Stimulated activated CD4-positive, alpha-beta T cell treated with anti-CD3 and anti-CD28 coated beads, Interleukin-4, amount 100 ng/mL, for 4 hours (primary cell): Measurements from ENCODE around the gene POP7.
"Not testable (repeated sequence)": the region's sequence is repeated elsewhere in the genome, so short reads cannot be mapped to it uniquely, and the experiment has no call there.

ENCODE experiments used
- DNase-seq, 2 experiments: peaks; one replicate each; pipeline ENCODE4 v3.0.0-alpha.2; 2020

POP7 gene

GRCh38 chr7:100705753-100706671 is at the start of gene POP7:
TSS of gene POP7 (plus strand) at chr7:100706121. CDS start at chr7:100706831, 710 bp downstream.
- peak; percentile 98 to 99 for DNase-seq

- not testable (repeated sequence) for DNase-seq
Observed at GRCh38 chr7:100662194-100662776, 43.6 kb upstream of the POP7 start.

- no peak for DNase-seq
Observed at GRCh38 chr7:100665168-100665726, 40.7 kb upstream of the POP7 start.

GRCh38 chr7:100667331-100668068 is 38.4 kb upstream of the POP7 start:
- DNase-seq: no peak

- no peak for DNase-seq
Observed at GRCh38 chr7:100668069-100668449, 37.9 kb upstream of the POP7 start.

- not testable (repeated sequence) for DNase-seq
Observed at GRCh38 chr7:100669106-100669505, 36.8 kb upstream of the POP7 start.

GRCh38 chr7:100670074-100670473 is 35.8 kb upstream of the POP7 start:
- no peak for DNase-seq

- no peak for DNase-seq
Observed at GRCh38 chr7:100671353-100672327, 34.3 kb upstream of the POP7 start.

- DNase-seq: peak; percentile 99
Observed at GRCh38 chr7:100673302-100673941, 32.5 kb upstream of the POP7 start, which contains the start of gene GNB2. TSS of gene GNB2 (plus strand) at chr7:100673740. CDS start at chr7:100676266, 2,526 bp downstream.

GRCh38 chr7:100673942-100674410 is 31.9 kb upstream of the POP7 start:
- peak in 1 of 2 experiments; percentile 50 for DNase-seq

- DNase-seq: no peak
Observed at GRCh38 chr7:100674411-100675104, 31.4 kb upstream of the POP7 start.

GRCh38 chr7:100675105-100675451 is 30.8 kb upstream of the POP7 start:
- no peak for DNase-seq

GRCh38 chr7:100675581-100676350 is 30.2 kb upstream of the POP7 start:
- peak; percentile 70 to 87 for DNase-seq

GRCh38 chr7:100676501-100677306 is 29.2 kb upstream of the POP7 start:
- DNase-seq: no peak

GRCh38 chr7:100677308-100678267 is 28.3 kb upstream of the POP7 start:
- no peak for DNase-seq

- no peak for DNase-seq
Observed at GRCh38 chr7:100678291-100678984, 27.5 kb upstream of the POP7 start.
